OCI-LY1 (cell line): ENCODE results near the gene CLASRP.

Experiments used
- EZH2 ChIP-seq: fragments of 200-600 bp; sonication (generic), shearing (Covaris generic); IDR thresholded peaks from 2 replicates; pipeline ENCODE4 v1.8.0; 2017; ENCODE audit warnings: borderline replicate concordance, mixed run types, mild to moderate bottlenecking, antibody characterized with exemption, low read length, moderate library complexity, mixed read lengths
- TF ChIP-seq, protein P1 (sequence below): fragments of 200-600 bp; sonication (generic), shearing (Covaris generic); IDR thresholded peaks from 2 replicates; pipeline ENCODE4 v1.5.1; 2017; ENCODE audit warnings: mild to moderate bottlenecking, antibody characterized with exemption, low read length, moderate library complexity, mixed read lengths

DNA sequence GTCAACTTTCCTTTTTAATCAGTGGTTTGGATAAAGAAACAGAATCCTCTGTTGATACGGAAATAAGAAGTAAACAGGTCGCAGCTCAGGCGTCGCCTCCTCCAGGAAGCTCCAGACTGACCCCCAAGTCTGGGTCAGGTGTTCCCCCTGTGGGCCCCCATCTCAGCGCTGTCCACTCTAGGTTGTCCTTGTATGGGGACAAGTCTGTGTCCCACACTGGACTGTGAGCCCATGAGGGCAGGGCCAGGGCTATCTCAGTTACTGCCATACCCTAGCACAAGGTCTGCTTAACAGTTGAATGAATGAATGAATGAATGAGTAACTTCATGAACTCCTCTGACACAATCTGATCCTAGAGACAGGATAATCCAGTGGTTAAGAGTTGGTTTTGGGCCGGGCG, 7.5 kb downstream of the CLASRP start:
- TF ChIP-seq, protein P1, sequence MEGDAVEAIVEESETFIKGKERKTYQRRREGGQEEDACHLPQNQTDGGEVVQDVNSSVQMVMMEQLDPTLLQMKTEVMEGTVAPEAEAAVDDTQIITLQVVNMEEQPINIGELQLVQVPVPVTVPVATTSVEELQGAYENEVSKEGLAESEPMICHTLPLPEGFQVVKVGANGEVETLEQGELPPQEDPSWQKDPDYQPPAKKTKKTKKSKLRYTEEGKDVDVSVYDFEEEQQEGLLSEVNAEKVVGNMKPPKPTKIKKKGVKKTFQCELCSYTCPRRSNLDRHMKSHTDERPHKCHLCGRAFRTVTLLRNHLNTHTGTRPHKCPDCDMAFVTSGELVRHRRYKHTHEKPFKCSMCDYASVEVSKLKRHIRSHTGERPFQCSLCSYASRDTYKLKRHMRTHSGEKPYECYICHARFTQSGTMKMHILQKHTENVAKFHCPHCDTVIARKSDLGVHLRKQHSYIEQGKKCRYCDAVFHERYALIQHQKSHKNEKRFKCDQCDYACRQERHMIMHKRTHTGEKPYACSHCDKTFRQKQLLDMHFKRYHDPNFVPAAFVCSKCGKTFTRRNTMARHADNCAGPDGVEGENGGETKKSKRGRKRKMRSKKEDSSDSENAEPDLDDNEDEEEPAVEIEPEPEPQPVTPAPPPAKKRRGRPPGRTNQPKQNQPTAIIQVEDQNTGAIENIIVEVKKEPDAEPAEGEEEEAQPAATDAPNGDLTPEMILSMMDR = no peak
- no peak for TF ChIP-seq EZH2
